GM21576 (cell line): ENCODE measurements around the gene GYG2.
"Not testable (repeated sequence)": the region's sequence is repeated elsewhere in the genome, so short reads cannot be mapped to it uniquely, and the experiment has no call there.

Experiments used
- ATAC-seq: cut with Tn5 transposase; IDR thresholded peaks from one replicate; pipeline ENCODE4 v1.9.1; 2021; ENCODE audit warnings: mild to moderate bottlenecking, moderate library complexity; ENCODE audit not compliant: unreplicated experiment

The GYG2 gene

GRCh38 chrX:2828344-2828958 is at the start of gene GYG2:
TSS of gene GYG2 (plus strand) at chrX:2828930. CDS start at chrX:2830189, 1,259 bp downstream.
- no peak for ATAC-seq

- not testable (repeated sequence) for ATAC-seq
Measured at GRCh38 chrX:2780472-2781225, 48.1 kb upstream of the GYG2 start.

- no peak for ATAC-seq
Measured at GRCh38 chrX:2781226-2781571, 47.5 kb upstream of the GYG2 start.

- ATAC-seq: no peak
Measured at GRCh38 chrX:2781698-2782097, 47.0 kb upstream of the GYG2 start.

GRCh38 chrX:2782171-2782570 is 46.6 kb upstream of the GYG2 start:
- no peak for ATAC-seq

- no peak for ATAC-seq
Measured at GRCh38 chrX:2782778-2783177, 46.0 kb upstream of the GYG2 start.

- ATAC-seq: no peak
Measured at GRCh38 chrX:2784026-2784425, 44.7 kb upstream of the GYG2 start.

GRCh38 chrX:2785538-2785937 is 43.2 kb upstream of the GYG2 start:
- ATAC-seq: no peak

- ATAC-seq: no peak
Measured at GRCh38 chrX:2788980-2789379, 39.8 kb upstream of the GYG2 start.

- no peak for ATAC-seq
Measured at GRCh38 chrX:2789569-2789968, 39.2 kb upstream of the GYG2 start.

- no peak for ATAC-seq
Measured at GRCh38 chrX:2793752-2794151, 35.0 kb upstream of the GYG2 start.

GRCh38 chrX:2794336-2794735 is 34.4 kb upstream of the GYG2 start:
- no peak for ATAC-seq

GRCh38 chrX:2796808-2797207 is 31.9 kb upstream of the GYG2 start:
- ATAC-seq: not testable (repeated sequence)

- ATAC-seq: no peak
Measured at GRCh38 chrX:2799369-2799768, 29.4 kb upstream of the GYG2 start.

GRCh38 chrX:2799980-2800379 is 28.8 kb upstream of the GYG2 start:
- ATAC-seq: not testable (repeated sequence)

GRCh38 chrX:2801223-2801622 is 27.5 kb upstream of the GYG2 start:
- no peak for ATAC-seq

- ATAC-seq: not testable (repeated sequence)
Measured at GRCh38 chrX:2802376-2803090, 26.2 kb upstream of the GYG2 start.

GRCh38 chrX:2803486-2803885 is 25.2 kb upstream of the GYG2 start:
- not testable (repeated sequence) for ATAC-seq

- not testable (repeated sequence) for ATAC-seq
Measured at GRCh38 chrX:2804106-2804843, 24.5 kb upstream of the GYG2 start.

- not testable (repeated sequence) for ATAC-seq
Measured at GRCh38 chrX:2804858-2805257, 23.9 kb upstream of the GYG2 start.

- no peak for ATAC-seq
Measured at GRCh38 chrX:2811271-2811670, 17.5 kb upstream of the GYG2 start.
